SK-N-SH treated with all-trans-retinoic acid at 6 μM for 48 hours (cell line): ENCODE measurements around the gene ABCA3.
"Not testable (repeated sequence)": the region's sequence is repeated elsewhere in the genome, so short reads cannot be mapped to it uniquely, and the experiment has no call there.

Experiments
- ATAC-seq: fragments of 200-7000 bp; cut with Tn5 transposase; 3 replicates; pipeline ENCODE4 v1.9.1; 2020; ENCODE audit warnings: mild to moderate bottlenecking, moderate library complexity
- BACH2 ChIP-seq: fragments of 250-450 bp; sonication (Bioruptor Pico); IDR thresholded peaks from 2 replicates; pipeline ENCODE4 v1.9.0; 2021; ENCODE audit warnings: mild to moderate bottlenecking, borderline replicate concordance
- CSDC2 ChIP-seq: fragments of 250-450 bp; sonication (Bioruptor Pico); IDR thresholded peaks from 2 replicates; pipeline ENCODE4 v1.5.0; 2020; ENCODE audit warnings: mild to moderate bottlenecking, moderate library complexity
- ESRRG ChIP-seq: fragments of 250-450 bp; sonication (Bioruptor Pico); IDR thresholded peaks from 2 replicates; pipeline ENCODE4 v1.6.1; 2021; ENCODE audit warnings: mild to moderate bottlenecking
- GLIS3 ChIP-seq: fragments of 250-450 bp; sonication (Bioruptor Pico); IDR thresholded peaks from 2 replicates; pipeline ENCODE4 v1.5.0; 2020; ENCODE audit warnings: mild to moderate bottlenecking, moderate library complexity
- ISL1 ChIP-seq: fragments of 250-450 bp; sonication (Bioruptor Pico); IDR thresholded peaks from 2 replicates; pipeline ENCODE4 v2.1.2; 2022; ENCODE audit warnings: mild to moderate bottlenecking, moderate library complexity
- PATZ1 ChIP-seq: fragments of 250-450 bp; sonication (Bioruptor Pico); IDR thresholded peaks from 2 replicates; pipeline ENCODE4 v1.8.0; 2020; ENCODE audit warnings: mild to moderate bottlenecking, moderate library complexity, borderline replicate concordance
- POU6F1 ChIP-seq: fragments of 250-450 bp; sonication (Bioruptor Pico); IDR thresholded peaks from 2 replicates; pipeline ENCODE4 v1.8.0; 2021; ENCODE audit warnings: low read depth, mild to moderate bottlenecking, moderate library complexity, borderline replicate concordance
- PPARA ChIP-seq: fragments of 250-450 bp; sonication (Bioruptor Pico); IDR thresholded peaks from 2 replicates; pipeline ENCODE4 v1.5.0; 2020; ENCODE audit warnings: mild to moderate bottlenecking, borderline replicate concordance
- RARB ChIP-seq: fragments of 250-450 bp; sonication (Bioruptor Pico); IDR thresholded peaks from 2 replicates; pipeline ENCODE4 v1.8.0; 2021; ENCODE audit warnings: mild to moderate bottlenecking, moderate library complexity
- SNAI2 ChIP-seq: fragments of 250-450 bp; sonication (Bioruptor Pico); IDR thresholded peaks from 2 replicates; pipeline ENCODE4 v1.5.0; 2020; ENCODE audit warnings: mild to moderate bottlenecking, moderate library complexity
- TCF4 ChIP-seq: fragments of 250-450 bp; sonication (Bioruptor Pico); IDR thresholded peaks from 2 replicates; pipeline ENCODE4 v1.8.0; 2021; ENCODE audit warnings: mild to moderate bottlenecking, moderate library complexity, borderline replicate concordance
- TOX ChIP-seq: fragments of 250-450 bp; sonication (Bioruptor Pico); IDR thresholded peaks from 2 replicates; pipeline ENCODE4 v1.8.0; 2021; ENCODE audit warnings: mild to moderate bottlenecking, moderate library complexity, borderline replicate concordance
- ZC3H10 ChIP-seq: fragments of 250-450 bp; sonication (Bioruptor Pico); IDR thresholded peaks from 2 replicates; pipeline ENCODE4 v1.5.1; 2021; ENCODE audit warnings: mild to moderate bottlenecking, moderate library complexity
- ZFP3 ChIP-seq: fragments of 250-450 bp; sonication (Bioruptor Pico); IDR thresholded peaks from 2 replicates; pipeline ENCODE4 v1.5.0; 2020; ENCODE audit warnings: mild to moderate bottlenecking, moderate library complexity
- ZFP30 ChIP-seq: fragments of 450-650 bp; formaldehyde crosslinking; IDR thresholded peaks from 2 replicates; pipeline ENCODE4 v1.5.0; 2022; ENCODE audit warnings: mild to moderate bottlenecking, moderate library complexity
- ZNF565 ChIP-seq: fragments of 450-650 bp; formaldehyde crosslinking; conservative IDR thresholded peaks from 2 replicates; pipeline ENCODE4 v1.5.0; 2020; ENCODE audit warnings: low read depth, mild to moderate bottlenecking, moderate library complexity
- ZNF70 ChIP-seq: fragments of 450-650 bp; formaldehyde crosslinking; IDR thresholded peaks from 2 replicates; pipeline ENCODE4 v1.5.0; 2020; ENCODE audit warnings: mild to moderate bottlenecking, moderate library complexity
- ZNF8 ChIP-seq: fragments of 450-650 bp; formaldehyde crosslinking; IDR thresholded peaks from 2 replicates; pipeline ENCODE4 v1.5.0; 2020; ENCODE audit warnings: mild to moderate bottlenecking, moderate library complexity
- TF ChIP-seq, protein P1 (sequence below): fragments of 250-450 bp; sonication (Bioruptor Pico); IDR thresholded peaks from 2 replicates; pipeline ENCODE4 v1.5.1; 2020; ENCODE audit warnings: low read depth, mild to moderate bottlenecking, moderate library complexity
- TF ChIP-seq, protein P2 (sequence below): fragments of 250-450 bp; sonication (Bioruptor Pico); IDR thresholded peaks from 2 replicates; pipeline ENCODE4 v1.5.0; 2020; ENCODE audit warnings: mild to moderate bottlenecking, moderate library complexity
- TF ChIP-seq, protein P3 (sequence below): fragments of 250-450 bp; sonication (Bioruptor Pico); IDR thresholded peaks from 2 replicates; pipeline ENCODE4 v1.5.1; 2021; ENCODE audit warnings: mild to moderate bottlenecking, moderate library complexity

ABCA3 gene

DNA sequence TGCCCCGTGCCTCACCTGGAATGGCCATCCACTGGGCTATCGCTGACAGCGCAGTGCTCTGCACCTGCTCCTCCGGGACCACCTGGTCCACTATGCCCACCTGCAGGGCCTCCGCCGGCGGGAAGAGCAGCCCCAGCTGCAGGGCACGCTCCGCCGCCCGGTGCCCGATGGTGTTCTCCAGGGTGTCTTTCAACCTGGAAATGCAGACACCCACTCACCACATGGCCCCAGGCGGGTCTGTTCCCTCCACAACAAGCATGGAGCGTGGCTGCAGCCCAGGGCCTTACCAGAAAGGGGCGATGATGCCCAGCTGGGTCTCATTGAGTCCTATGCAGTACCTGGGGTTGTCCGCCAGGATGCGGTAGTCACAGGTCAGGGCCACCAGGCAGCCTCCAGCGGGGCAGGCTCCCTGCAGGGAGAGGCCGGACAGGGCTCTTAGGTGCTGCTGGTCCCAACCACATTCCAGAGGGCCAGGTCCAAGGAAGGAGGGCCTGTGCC, 97.4 kb downstream of the ABCA3 start:
- no peak; the same call in 2 of the 3 replicates for ATAC-seq
- TF ChIP-seq CSDC2 (CRISPR knock-in tag) (no peak), ESRRG (CRISPR knock-in tag) (no peak), ZC3H10 (no peak), ISL1 (no peak), ZNF8 (CRISPR knock-in tag) (no peak), TCF4 (CRISPR knock-in tag) (no peak), ZFP3 (CRISPR knock-in tag) (no peak), TOX (CRISPR knock-in tag) (no peak), PPARA (CRISPR knock-in tag) (no peak), SNAI2 (CRISPR knock-in tag) (no peak), ZFP30 (CRISPR knock-in tag) (no peak), POU6F1 (CRISPR knock-in tag) (no peak), BACH2 (CRISPR knock-in tag) (no peak), ZNF70 (CRISPR knock-in tag) (no peak)
- TF ChIP-seq, protein P1, sequence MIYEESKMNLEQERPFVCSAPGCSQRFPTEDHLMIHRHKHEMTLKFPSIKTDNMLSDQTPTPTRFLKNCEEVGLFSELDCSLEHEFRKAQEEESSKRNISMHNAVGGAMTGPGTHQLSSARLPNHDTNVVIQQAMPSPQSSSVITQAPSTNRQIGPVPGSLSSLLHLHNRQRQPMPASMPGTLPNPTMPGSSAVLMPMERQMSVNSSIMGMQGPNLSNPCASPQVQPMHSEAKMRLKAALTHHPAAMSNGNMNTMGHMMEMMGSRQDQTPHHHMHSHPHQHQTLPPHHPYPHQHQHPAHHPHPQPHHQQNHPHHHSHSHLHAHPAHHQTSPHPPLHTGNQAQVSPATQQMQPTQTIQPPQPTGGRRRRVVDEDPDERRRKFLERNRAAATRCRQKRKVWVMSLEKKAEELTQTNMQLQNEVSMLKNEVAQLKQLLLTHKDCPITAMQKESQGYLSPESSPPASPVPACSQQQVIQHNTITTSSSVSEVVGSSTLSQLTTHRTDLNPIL (CRISPR knock-in tag) = no peak
- TF ChIP-seq, protein P2, sequence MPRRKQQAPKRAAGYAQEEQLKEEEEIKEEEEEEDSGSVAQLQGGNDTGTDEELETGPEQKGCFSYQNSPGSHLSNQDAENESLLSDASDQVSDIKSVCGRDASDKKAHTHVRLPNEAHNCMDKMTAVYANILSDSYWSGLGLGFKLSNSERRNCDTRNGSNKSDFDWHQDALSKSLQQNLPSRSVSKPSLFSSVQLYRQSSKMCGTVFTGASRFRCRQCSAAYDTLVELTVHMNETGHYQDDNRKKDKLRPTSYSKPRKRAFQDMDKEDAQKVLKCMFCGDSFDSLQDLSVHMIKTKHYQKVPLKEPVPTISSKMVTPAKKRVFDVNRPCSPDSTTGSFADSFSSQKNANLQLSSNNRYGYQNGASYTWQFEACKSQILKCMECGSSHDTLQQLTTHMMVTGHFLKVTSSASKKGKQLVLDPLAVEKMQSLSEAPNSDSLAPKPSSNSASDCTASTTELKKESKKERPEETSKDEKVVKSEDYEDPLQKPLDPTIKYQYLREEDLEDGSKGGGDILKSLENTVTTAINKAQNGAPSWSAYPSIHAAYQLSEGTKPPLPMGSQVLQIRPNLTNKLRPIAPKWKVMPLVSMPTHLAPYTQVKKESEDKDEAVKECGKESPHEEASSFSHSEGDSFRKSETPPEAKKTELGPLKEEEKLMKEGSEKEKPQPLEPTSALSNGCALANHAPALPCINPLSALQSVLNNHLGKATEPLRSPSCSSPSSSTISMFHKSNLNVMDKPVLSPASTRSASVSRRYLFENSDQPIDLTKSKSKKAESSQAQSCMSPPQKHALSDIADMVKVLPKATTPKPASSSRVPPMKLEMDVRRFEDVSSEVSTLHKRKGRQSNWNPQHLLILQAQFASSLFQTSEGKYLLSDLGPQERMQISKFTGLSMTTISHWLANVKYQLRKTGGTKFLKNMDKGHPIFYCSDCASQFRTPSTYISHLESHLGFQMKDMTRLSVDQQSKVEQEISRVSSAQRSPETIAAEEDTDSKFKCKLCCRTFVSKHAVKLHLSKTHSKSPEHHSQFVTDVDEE = no peak
- TF ChIP-seq, protein P3, sequence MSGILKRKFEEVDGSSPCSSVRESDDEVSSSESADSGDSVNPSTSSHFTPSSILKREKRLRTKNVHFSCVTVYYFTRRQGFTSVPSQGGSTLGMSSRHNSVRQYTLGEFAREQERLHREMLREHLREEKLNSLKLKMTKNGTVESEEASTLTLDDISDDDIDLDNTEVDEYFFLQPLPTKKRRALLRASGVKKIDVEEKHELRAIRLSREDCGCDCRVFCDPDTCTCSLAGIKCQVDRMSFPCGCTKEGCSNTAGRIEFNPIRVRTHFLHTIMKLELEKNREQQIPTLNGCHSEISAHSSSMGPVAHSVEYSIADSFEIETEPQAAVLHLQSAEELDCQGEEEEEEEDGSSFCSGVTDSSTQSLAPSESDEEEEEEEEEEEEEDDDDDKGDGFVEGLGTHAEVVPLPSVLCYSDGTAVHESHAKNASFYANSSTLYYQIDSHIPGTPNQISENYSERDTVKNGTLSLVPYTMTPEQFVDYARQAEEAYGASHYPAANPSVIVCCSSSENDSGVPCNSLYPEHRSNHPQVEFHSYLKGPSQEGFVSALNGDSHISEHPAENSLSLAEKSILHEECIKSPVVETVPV (CRISPR knock-in tag) = no peak

DNA sequence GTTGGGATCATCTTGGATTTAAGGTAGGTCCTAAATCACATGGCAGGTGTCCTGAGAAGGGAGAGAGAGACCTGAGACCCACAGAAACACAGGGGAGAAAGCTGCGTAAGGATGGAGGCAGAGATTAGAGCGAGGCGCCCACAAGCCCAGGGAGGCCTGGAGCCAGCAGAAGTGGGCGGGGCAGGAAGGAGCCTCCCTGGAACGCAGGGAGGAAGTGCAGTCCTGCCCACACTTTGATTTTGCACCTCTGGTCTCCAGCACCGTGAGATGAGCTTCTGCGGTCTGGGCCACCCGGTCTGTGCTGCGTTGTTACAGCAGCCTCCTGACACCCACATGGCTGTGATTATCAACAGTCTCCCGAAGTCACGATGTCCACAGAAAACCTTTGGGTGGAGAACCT, 97.9 kb downstream of the ABCA3 start:
- ATAC-seq = no peak

GRCh38 chr16:2240331-2240730, 100.2 kb downstream of the ABCA3 start:
- ATAC-seq = not testable (repeated sequence)

More for the DNA sequence above, 97.9 kb downstream of the ABCA3 start:
- TF ChIP-seq PPARA (CRISPR knock-in tag) (no peak), ZFP30 (CRISPR knock-in tag) (no peak), TOX (CRISPR knock-in tag) (no peak), PATZ1 (CRISPR knock-in tag) (no peak), ZFP3 (CRISPR knock-in tag) (no peak), TCF4 (CRISPR knock-in tag) (no peak), POU6F1 (CRISPR knock-in tag) (no peak), ZNF70 (CRISPR knock-in tag) (no peak), RARB (CRISPR knock-in tag) (no peak), GLIS3 (CRISPR knock-in tag) (no peak), ESRRG (CRISPR knock-in tag) (no peak), ZNF565 (CRISPR knock-in tag) (no peak), SNAI2 (CRISPR knock-in tag) (no peak), BACH2 (CRISPR knock-in tag) (no peak), ZC3H10 (no peak), CSDC2 (CRISPR knock-in tag) (no peak)
- TF ChIP-seq, protein P3 (CRISPR knock-in tag) = no peak
